Left lung (tissue), 10 donors: ENCODE results near the gene NR2E3. TPM values are rescaled to one million over a fixed set of nuclear protein-coding genes. Genes with fewer than 3 reads are reported as not detected.
A peak's percentile ranks its signal among the peaks of the same experiment; 100 is the strongest.

Experiments
- ATAC-seq: fragments of 200-7000 bp; cut with Tn5 transposase; one replicate; pipeline ENCODE4 v1.9.1; 2020; ENCODE audit warnings: moderate library complexity
- DNase-seq, 4 donors: peaks; one replicate each; pipeline ENCODE4 v3.0.0-alpha.2; 2013 to 2020
- H3K27ac ChIP-seq, 2 donors: fragments of 200-600 bp; sonication (generic) in 1 of 2; one replicate each; pipeline versions ENCODE4 v1.5.0 to v1.8.0; 2020 to 2021
- H3K27me3 ChIP-seq, 2 donors: fragments of 200-600 bp; sonication (generic) in 1 of 2; one replicate each; pipeline versions ENCODE4 v1.5.0 to v1.8.0; 2020 to 2021
- H3K36me3 ChIP-seq, 2 donors: fragments of 200-600 bp; sonication (generic) in 1 of 2; one replicate each; pipeline versions ENCODE4 v1.5.0 to v1.8.0; 2020 to 2021
- H3K4me1 ChIP-seq, 2 donors: fragments of 200-600 bp; one replicate each; pipeline ENCODE4 v1.8.0; 2021
- H3K4me3 ChIP-seq, 2 donors: fragments of 200-600 bp; sonication (generic) in 1 of 2; one replicate each; pipeline versions ENCODE4 v1.5.0 to v1.8.0; 2020 to 2021; ENCODE audit warnings: mild to moderate bottlenecking in 1 of 2
- H3K9me3 ChIP-seq, 2 donors: fragments of 200-600 bp; sonication (generic) in 1 of 2; one replicate each; pipeline versions ENCODE4 v1.5.0 to v1.8.0; 2020 to 2021
- intact Hi-C, 2 donors: fragments of 100-400 bp; cut with DNase I; formaldehyde crosslinking; loops; one replicate each; pipeline versions ENCODE4 v1.11.2 to v1.14.2; 2022
- polyA plus RNA-seq, 6 donors: library from polyadenylated mRNA; unstranded; fragments of 120-200 nt; gene quantifications; one replicate each; pipeline ENCODE4 v1.2.1, GENCODE V29; 2013; ENCODE audit not compliant: insufficient read length in 6 of 6
- total RNA-seq, 2 donors: library from RNA; stranded (reverse); fragmentation: NEBNext Ultra II Directional; extraction: Animal tissue kit (Norgen Biotek cat#: 25700); gene quantifications; one replicate each; pipeline ENCODE4 v1.2.1, GENCODE V29; 2021
- TF ChIP-seq, protein P1 (sequence below), 2 donors: fragments of 200-600 bp; sonication (generic) in 1 of 2; IDR thresholded peaks; one replicate each; pipeline versions ENCODE4 v1.5.0 to v1.8.0; 2021; ENCODE audit warnings: antibody characterized with exemption in 2 of 2
- donor health status: DM: no; HTN: yes; CAD: no.
- donor health status: DM: no; HTN: no; CAD: no.

NR2E3 gene
- total and polyA plus RNA-seq, 8 donors: 0.41 to 1.1 (median 0.70) TPM

DNA sequence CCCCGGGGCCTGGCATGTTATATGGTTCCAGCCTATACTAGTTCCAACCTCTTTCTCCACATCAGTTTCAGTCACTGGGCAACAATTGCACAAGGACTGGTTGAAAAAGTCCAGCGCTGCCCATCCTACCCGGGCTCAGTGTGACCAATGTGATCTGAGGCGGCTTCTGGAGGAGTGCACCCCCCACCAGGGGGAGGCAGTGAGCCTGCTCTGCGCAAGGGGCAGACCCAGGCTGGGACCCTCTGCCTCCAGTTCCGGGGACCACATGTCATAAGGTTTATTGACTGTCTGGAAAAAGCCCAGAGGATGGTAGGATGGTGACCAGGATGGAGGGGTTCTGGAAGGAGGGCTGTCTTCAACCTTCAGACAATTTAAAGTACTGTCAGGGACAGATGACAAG lies 25.6 kb upstream of the NR2E3 start:
- H3K27ac ChIP-seq: no peak overlapping the region
- no peaks in the 10 kb centered on the region for H3K27me3 ChIP-seq
- no peaks in the 10 kb centered on the region for H3K9me3 ChIP-seq
- DNase-seq (no peak), ATAC-seq (peak; percentile 32)
- intact Hi-C loops: no loop called here
- TF ChIP-seq, protein P1, sequence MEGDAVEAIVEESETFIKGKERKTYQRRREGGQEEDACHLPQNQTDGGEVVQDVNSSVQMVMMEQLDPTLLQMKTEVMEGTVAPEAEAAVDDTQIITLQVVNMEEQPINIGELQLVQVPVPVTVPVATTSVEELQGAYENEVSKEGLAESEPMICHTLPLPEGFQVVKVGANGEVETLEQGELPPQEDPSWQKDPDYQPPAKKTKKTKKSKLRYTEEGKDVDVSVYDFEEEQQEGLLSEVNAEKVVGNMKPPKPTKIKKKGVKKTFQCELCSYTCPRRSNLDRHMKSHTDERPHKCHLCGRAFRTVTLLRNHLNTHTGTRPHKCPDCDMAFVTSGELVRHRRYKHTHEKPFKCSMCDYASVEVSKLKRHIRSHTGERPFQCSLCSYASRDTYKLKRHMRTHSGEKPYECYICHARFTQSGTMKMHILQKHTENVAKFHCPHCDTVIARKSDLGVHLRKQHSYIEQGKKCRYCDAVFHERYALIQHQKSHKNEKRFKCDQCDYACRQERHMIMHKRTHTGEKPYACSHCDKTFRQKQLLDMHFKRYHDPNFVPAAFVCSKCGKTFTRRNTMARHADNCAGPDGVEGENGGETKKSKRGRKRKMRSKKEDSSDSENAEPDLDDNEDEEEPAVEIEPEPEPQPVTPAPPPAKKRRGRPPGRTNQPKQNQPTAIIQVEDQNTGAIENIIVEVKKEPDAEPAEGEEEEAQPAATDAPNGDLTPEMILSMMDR (IDR thresholded peaks at IDR 0.05): no peak
- peaks cover 3 to 4% of the 10 kb centered on the region in 2 donors for H3K4me1 ChIP-seq
- H3K4me3 ChIP-seq: no peak overlapping the region
- H3K36me3 ChIP-seq: no peaks in the 10 kb centered on the region

GRCh38 chr15:71785996-71786395 lies 24.4 kb upstream of the NR2E3 start:
- TF ChIP-seq, protein P1 (IDR thresholded peaks at IDR 0.05): no peak
- Histone ChIP-seq H3K4me1 (no peaks in the 10 kb centered on the region), H3K27me3 (no peaks in the 10 kb centered on the region), H3K4me3 (no peak overlapping the region), H3K27ac (no peak overlapping the region), H3K36me3 (no peaks in the 10 kb centered on the region), H3K9me3 (no peaks in the 10 kb centered on the region)
- DNase-seq: no peak
- intact Hi-C loops: no loop called here
- ATAC-seq: no peak

GRCh38 chr15:71786673-71787072 lies 23.7 kb upstream of the NR2E3 start:
- Histone ChIP-seq H3K36me3 (no peaks in the 10 kb centered on the region), H3K9me3 (no peaks in the 10 kb centered on the region), H3K27ac (no peak overlapping the region), H3K4me3 (no peak overlapping the region), H3K27me3 (no peaks in the 10 kb centered on the region), H3K4me1 (no peaks in the 10 kb centered on the region)
- TF ChIP-seq, protein P1 (IDR thresholded peaks at IDR 0.05): no peak
- no peak for ATAC-seq
- intact Hi-C loops: no loop called here
- DNase-seq: no peak

GRCh38 chr15:71788646-71789579 lies 21.4 kb upstream of the NR2E3 start:
- H3K4me3 ChIP-seq: no peak overlapping the region
- intact Hi-C loops: no loop called here
- DNase-seq (no peak), ATAC-seq (no peak)
- TF ChIP-seq, protein P1 (IDR thresholded peaks at IDR 0.05): no peak
- no peaks in the 10 kb centered on the region for H3K36me3 ChIP-seq
- H3K9me3 ChIP-seq: no peaks in the 10 kb centered on the region
- no peaks in the 10 kb centered on the region for H3K4me1 ChIP-seq
- H3K27me3 ChIP-seq: no peaks in the 10 kb centered on the region
- H3K27ac ChIP-seq: no peak overlapping the region

DNA sequence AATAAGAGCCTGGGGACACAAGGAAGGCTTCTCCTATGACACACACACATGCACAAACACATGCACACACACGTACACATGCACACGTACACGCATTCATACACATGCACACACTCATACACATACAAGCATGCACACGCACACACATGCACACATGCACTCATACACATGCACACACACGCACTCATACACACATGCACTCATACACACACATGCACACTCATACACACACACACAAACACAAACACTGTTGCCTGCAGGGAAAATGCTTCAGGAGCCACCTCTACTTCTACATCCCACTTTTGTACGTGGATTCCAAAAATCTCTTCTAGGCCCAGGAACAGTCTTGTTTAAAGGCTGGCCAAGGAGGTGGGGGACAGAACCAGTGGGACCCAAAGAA lies 20.7 kb upstream of the NR2E3 start:
- H3K27ac ChIP-seq: no peak overlapping the region
- TF ChIP-seq, protein P1 (IDR thresholded peaks at IDR 0.05): no peak
- ATAC-seq: no peak

More for the DNA sequence above, 20.7 kb upstream of the NR2E3 start:
- H3K27me3 ChIP-seq: no peaks in the 10 kb centered on the region
- no peaks in the 10 kb centered on the region for H3K4me1 ChIP-seq
- no peak for DNase-seq
- H3K4me3 ChIP-seq: no peak overlapping the region
- H3K36me3 ChIP-seq: no peaks in the 10 kb centered on the region
- intact Hi-C loops: no loop called here
- H3K9me3 ChIP-seq: no peaks in the 10 kb centered on the region
